ENCODE measurements around the gene SGF29. TPM values are rescaled to one million over a fixed set of nuclear protein-coding genes. Genes with fewer than 3 reads are reported as not detected.

SGF29 gene
- total and polyA plus RNA-seq, 9 of the 15 experiments (the other 6 are each of a cell fraction or from before 2014, with no cell fraction given): 2.6 to 36.1 (median 21.2) TPM

DNA sequence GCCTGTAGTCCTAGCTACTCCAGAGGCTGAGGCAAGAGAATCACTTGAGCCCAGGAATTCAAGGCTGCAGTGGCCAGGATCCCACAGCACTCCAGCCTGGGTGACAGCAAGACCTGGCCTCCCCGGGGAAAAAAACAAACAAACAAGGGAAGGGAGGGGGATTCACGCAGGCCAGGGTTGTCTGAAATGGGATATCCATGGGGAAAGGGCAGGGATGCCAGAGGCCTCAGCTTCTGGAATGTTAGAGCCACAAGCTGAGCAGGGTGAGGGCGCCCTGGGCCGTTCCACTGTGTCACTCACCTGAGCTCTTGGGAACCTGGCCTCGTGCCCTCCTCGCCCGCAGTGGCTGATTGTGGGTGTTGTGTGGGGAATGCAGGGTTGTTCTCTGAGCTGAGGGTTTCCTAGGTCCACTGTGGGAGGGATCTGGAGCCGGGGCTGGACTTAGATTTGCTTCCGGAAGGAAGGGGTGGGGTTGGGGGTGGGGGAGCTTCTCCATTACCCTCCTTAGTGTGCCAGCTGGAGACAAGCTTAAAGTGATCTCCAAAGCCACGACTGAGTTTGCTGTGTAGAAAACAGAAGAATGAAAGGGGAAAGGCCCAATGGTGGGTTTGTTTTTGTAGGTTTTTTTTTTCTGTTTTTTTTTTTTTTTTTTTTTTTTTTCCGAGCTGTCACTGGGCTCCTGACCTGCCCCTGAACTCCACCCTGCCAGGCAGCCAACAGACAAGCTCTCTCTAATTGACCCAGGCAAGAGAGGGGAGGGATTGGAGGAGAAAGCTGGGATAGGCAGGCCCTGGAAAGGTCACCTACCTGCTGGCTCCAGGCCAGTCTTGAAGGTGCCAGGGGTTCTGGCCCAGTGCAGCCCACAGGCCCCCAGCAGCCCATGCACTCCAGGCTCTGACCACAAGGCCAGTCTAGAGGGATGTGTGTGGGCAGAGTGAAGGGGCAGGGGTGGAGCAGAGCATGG lies 56.2 kb downstream of the SGF29 start, which contains the start of gene SULT1A1 (continued):
- TF ChIP-seq ZNF740 (CRISPR knock-in tag; IDR thresholded peaks at IDR 0.05): no peak
- 0 out of 4 replicates have a peak, but pooled peaks of 1 of the 2 experiments have one; percentile 29 for TF ChIP-seq ZNF740 (tag; IDR thresholded peaks at IDR 0.05)
- TF ChIP-seq NR2C2 (CRISPR knock-in tag; IDR thresholded peaks at IDR 0.05): no peak
- peak; percentile 49; the same call in 1 of the 2 replicates for TF ChIP-seq NR2C2 (tag; IDR thresholded peaks at IDR 0.05)
- TF ChIP-seq NFRKB (IDR thresholded peaks at IDR 0.05; ENCODE audit: low read depth): 0 out of 2 replicates have a peak, but pooled peaks have one; percentile 29
- peak; percentile 47; the same call in 1 of the 2 replicates for TF ChIP-seq NFIC (IDR thresholded peaks at IDR 0.05)
- TF ChIP-seq GABPA (tag; conservative IDR thresholded peaks at IDR 0.05; ENCODE audit: low read depth): peak; percentile 65
- TF ChIP-seq PHF8 (IDR thresholded peaks at IDR 0.05; ENCODE audit: borderline replicate concordance, low read length): peak; percentile 46; the same call in 1 of the 2 replicates
- 0 out of 4 replicates have a peak, but pooled peaks of 1 of the 2 experiments have one; percentile 47 for TF ChIP-seq TEAD1 (CRISPR knock-in tag; IDR thresholded peaks at IDR 0.05)
- peak; percentile 40; the same call in 1 of the 2 replicates for TF ChIP-seq POLR2A (conservative IDR thresholded peaks at IDR 0.05)
- peak; percentile 33; the same call in 1 of the 2 replicates for TF ChIP-seq ZFX (CRISPR knock-in tag; IDR thresholded peaks at IDR 0.05)
- TF ChIP-seq WHSC1 (IDR thresholded peaks at IDR 0.05; ENCODE audit: low read length): no peak
- TF ChIP-seq, protein P1, sequence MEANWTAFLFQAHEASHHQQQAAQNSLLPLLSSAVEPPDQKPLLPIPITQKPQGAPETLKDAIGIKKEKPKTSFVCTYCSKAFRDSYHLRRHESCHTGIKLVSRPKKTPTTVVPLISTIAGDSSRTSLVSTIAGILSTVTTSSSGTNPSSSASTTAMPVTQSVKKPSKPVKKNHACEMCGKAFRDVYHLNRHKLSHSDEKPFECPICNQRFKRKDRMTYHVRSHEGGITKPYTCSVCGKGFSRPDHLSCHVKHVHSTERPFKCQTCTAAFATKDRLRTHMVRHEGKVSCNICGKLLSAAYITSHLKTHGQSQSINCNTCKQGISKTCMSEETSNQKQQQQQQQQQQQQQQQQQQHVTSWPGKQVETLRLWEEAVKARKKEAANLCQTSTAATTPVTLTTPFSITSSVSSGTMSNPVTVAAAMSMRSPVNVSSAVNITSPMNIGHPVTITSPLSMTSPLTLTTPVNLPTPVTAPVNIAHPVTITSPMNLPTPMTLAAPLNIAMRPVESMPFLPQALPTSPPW (CRISPR knock-in tag; IDR thresholded peaks at IDR 0.05): peak; percentile 65
- peak; percentile 45; the same call in 1 of the 2 replicates for TF ChIP-seq SUPT5H (IDR thresholded peaks at IDR 0.05)
- peak; percentile 45; the same call in 1 of the 2 replicates for TF ChIP-seq ZBTB17 (CRISPR knock-in tag; IDR thresholded peaks at IDR 0.05)
- TF ChIP-seq MAFG (tag; conservative IDR thresholded peaks at IDR 0.05): peak; percentile 22; the same call in 1 of the 2 replicates
- TF ChIP-seq ZBTB43 (CRISPR knock-in tag; IDR thresholded peaks at IDR 0.05): no peak
- peak; percentile 45 for TF ChIP-seq POLR2G (IDR thresholded peaks at IDR 0.05; ENCODE audit: low read depth, low read length)
- TF ChIP-seq ELF1 (tag; IDR thresholded peaks at IDR 0.05): 0 out of 2 replicates have a peak, but pooled peaks have one; percentile 23
- peak; percentile 40 for TF ChIP-seq KDM5B (IDR thresholded peaks at IDR 0.05; ENCODE audit: insufficient replicate concordance, low read depth, low read length)
